GM19099 (cell line): ENCODE measurements around the gene CLTA.

Source experiments
- POLR2A ChIP-seq: IDR thresholded peaks from 3 replicates; pipeline ENCODE4 v1.6.1; 2011; ENCODE audit warnings: low read depth; ENCODE audit not compliant: insufficient read length; ENCODE audit errors: extremely low read depth

CLTA gene

DNA sequence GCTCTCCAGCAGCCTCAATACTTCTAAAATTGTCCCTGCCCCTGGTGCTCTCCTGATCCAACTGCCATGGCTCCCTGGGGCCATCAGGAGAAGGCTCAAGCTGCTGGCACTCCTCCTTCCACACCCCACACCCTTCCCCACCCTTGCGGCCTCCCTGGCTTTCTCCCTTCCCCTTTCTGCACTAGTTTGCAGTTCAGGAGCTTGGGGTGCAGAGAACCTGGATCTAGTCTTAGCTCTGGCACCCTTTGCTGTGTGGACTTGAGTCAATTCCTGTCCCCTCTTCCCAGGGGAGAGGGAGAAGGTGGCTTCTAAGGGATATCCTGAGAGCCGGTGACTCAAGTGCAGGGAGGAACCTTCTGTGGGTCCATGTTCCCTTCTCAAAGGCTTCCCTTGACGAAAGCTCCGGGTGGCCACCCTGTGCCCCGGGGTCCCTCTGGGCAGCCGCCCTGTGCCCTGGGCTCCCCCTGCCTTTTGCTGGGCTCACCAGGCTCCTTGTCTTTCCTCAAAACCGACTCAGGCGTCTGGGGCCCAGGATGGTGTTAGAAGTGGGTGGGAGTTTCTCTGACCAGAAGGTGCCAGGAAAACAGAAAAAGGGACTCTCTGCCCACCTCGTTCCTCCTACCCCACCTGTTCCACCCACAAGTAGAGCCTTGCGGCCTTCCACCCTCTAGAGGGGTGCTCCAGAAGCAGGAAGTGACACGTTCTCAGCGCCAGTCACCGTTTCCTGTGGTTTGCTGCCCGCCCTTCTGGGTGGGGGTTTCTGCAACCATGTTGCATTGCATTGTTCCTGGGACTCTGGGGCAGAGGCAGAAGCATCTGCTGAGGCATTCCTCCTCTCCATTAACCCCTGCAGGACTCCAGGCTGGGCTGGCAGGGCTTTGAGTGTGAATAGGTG lies 39.2 kb upstream of the CLTA start:
- TF ChIP-seq POLR2A = peak; percentile 64

DNA sequence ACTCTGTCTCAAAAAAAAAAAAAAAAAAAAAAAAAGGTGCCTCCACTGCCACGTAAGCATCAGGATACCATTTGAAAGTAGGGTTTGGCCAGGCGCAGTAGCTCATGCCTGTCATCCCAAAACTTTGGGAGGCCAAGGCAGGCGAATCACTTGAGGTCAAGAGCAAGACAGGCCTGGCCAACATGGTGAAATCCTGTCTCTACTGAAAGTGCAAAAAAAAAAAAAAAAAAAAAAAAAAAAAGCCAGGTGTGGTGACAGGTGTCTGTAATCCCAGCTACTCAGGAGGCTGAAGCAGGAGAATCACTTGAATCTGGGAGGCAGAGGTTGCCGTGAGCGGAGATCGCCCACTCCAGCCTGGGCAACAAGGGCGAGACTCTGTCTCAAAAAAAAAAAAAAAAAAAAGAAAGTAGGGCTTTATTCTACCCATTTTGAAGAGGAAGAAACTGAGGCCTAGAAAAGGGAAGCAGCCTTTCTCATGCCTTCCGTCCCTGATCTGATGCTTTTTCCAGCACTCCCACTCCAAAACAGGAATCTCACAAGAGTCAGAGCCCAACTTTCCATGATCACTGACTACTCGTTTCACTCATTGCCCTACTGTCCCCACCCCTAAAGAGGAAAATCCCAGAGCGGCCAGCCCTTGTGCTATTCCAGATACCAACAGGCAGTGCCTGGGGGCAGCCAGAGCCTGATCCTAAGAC lies 37.8 kb upstream of the CLTA start:
- TF ChIP-seq POLR2A = no peak

DNA sequence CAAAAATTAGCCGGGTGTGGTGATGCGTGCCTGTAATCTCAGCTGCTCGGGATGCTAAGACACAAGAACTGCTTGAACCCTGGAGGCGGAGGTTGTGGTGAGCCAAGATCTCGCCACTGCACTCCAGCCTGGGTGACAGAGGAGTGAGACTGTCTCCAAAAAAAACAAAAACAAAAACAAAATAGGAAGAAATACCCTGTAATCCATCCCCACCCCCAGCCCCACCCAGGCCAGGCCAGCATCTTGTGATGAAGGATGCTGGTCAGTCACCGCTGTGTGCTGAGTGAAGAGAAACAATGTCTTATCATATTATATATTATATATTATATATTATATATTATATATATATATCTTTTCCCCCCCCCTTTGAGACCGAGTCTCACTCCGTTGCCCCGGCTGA lies 37.0 kb upstream of the CLTA start:
- no peak for TF ChIP-seq POLR2A

DNA sequence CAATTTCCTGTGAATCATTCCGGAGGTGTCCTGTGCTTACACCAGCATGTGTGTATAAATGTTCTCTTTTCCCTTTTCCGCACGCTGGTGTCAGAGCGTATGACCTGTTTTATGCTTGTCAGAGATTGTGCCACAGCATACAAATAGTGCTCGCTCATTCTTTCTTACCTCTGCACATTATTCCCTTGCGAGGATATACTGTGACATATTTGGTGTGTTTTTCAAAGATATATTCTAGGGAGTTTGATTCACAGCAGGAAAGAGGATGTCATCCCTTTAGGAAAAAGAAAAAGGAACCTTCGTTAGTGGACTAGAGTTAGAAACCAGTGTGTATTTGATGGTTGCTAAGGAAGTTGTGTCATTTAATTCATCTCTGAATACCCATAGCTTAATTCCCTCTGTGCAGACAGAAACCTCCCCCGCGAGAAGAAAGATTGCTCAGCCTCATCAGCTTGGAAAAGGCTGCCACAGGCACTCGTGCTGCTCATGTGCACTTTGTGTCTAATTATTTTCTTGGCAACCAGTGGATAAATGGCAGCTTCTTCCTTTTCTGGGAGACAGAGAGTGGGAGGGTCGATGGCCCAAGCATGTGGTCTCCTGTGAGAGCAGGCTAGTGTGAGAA lies 36.3 kb upstream of the CLTA start:
- TF ChIP-seq POLR2A = no peak

DNA sequence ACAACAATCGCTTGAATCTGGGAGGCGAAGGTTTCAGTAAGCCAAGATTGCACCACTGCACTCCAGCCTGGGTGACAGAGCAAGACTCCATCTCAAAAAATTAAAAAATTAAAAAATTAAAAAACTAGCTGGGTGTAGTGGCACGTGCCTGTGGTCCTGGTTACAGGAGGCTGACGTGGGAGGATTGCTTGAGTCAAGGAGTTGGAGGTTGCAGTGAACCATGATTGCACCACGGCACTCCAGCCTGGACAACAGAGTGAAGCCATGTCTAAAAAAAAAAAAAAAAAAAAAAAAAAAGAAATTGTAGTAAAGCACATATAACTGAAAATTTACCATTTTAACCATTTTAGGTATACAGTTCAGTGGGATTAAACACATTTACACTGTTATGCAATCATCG lies 34.6 kb upstream of the CLTA start:
- TF ChIP-seq POLR2A = no peak

DNA sequence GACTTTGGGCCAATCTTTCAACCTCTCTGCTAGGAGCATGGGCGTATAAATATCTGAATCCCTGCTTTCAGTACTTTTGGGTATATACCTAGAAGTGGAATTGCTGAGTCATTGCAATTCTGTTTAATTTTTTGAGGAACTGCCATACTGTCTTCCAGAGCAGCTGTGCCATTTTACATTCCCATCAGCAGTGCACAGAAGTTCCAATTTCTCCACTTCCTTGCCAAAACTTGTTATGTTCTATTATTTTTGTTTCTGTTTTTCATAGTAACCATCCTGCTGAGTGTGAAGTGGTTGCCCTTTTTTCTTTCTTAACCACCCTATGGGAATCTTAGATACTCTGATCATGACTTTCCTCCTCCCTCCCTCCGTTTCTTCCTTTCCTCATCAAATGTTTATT lies 32.6 kb upstream of the CLTA start:
- no peak for TF ChIP-seq POLR2A

DNA sequence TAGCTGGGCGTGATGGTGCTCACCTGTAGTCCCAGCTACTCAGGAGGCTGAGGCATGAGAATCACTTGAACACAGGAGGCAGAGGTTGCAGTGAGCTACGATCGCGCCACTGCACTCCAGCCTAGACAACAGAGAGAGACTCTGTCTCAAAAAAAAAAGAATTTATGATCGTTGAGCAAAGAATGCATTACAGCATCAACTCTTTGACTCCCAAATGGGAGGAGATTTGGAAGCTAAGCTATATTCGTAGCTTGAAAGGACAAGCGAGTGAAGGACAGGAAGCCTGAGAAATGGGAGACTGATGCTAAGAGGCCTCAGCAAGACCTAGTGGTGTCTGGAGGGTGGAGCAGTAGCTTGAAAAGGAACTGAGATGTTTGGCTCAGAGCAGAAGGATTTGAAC lies 31.8 kb upstream of the CLTA start:
- TF ChIP-seq POLR2A = no peak

DNA sequence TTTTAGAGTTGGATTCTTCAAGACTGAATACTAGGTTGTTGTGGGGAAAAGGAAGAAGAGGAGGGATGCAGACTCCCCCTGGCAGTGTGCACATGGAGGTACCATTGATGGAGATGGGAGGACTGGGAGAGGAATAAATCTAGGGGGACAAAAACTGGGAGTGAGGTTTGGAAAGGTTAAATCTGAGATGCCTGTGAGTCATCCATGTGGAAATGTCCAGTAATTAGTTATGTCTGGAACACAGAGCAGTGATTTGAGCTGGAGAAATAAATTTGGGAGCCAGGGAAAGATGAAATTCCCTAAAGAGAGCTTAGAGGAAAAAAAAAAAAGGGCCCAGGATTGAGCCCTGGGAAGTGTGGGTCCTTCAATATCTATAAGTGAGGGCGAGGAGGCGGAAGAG lies 29.5 kb upstream of the CLTA start:
- no peak for TF ChIP-seq POLR2A

DNA sequence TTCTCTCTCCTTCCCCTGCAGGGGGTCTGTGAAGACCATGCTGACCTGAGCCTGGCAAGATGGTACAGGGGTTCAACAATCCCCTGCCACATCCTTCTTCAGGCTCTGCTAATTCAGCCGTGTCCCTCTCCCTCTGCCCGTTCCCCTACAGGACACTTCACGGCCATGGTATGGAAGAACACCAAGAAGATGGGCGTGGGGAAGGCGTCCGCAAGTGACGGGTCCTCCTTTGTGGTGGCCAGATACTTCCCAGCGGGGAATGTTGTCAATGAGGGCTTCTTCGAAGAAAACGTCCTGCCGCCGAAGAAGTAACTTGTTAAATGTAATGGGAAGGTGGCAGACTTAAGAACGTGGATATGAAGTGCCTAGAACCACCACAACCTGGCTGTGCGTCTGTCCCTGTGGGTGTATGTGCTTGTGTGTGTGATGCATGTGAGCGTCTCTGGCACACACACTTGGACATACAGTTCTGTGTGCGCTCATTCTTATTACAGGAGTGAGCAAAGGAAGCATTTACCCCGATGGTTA lies 28.4 kb upstream of the CLTA start:
- TF ChIP-seq POLR2A = no peak

DNA sequence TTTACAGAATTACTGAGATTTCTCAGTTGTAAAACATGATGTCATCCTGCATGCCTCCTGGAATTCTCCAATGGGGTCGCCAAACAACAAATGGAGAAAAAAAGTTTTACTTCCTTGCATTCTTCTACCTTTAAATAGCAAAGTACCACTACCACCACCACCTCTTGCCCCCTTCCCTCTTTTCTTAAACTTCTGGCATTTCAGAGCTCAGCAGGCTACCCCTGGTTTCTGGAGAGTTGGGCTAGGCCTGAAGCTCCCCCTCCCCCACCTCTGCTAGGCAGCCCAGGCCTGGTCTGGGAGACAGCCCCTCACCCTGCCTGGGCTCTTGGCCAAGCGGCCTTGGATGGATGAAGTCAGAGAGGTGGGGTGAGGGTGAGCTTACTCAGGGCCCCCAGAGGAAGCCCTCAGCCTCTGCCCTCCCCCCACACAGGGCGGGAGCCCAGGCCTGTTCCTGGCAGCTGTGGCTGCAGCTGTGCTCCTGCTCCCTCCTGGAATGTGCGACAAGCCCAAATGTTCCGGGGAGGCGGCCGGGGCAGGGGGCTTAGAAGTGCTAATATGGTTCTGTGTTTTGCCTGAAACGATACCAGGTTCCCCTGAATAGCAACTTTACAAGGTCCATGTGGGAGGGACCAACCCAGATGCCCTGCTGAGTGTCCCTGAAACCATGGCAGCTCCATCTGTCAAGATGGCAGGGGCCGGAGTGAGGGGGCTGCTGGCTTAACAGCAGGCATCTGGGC lies 27.5 kb upstream of the CLTA start:
- TF ChIP-seq POLR2A = no peak

DNA sequence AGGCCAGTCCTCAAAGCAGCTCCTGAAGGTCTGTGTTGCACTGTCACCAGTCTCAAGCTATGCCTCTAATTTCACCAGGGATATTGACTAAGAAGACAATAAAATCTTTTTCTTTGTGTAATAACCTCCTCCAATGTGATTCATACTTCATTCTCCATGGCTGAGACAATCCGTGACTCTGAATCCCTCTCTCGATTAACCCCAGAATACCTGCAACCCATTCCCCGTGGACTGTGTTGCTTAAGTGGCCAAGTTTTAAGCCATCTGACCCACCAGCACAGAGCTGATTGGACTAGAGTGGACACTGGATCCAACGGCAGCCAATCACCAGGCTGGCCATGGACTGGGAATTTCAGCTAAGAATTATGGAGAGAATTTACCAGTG lies 26.9 kb upstream of the CLTA start:
- TF ChIP-seq POLR2A = no peak

DNA sequence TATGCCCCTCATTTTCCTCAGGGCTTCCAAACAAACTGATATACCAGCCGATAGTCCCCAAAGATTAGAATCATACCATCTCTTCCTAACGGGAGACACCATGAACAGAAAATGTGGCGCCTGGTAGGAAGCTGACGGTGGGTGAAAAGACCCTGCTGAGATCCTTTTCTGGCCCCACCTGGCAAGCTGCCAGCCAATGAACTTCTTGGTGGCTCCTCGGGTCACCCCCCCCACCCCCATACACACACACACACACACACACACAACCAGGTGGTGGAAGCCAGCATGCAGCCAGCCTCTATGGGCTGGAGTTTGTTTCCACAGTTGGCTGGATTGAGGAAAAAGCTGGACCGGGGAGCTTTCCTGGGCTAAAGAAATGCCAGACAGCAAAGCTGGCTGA lies 26.3 kb upstream of the CLTA start:
- no peak for TF ChIP-seq POLR2A

DNA sequence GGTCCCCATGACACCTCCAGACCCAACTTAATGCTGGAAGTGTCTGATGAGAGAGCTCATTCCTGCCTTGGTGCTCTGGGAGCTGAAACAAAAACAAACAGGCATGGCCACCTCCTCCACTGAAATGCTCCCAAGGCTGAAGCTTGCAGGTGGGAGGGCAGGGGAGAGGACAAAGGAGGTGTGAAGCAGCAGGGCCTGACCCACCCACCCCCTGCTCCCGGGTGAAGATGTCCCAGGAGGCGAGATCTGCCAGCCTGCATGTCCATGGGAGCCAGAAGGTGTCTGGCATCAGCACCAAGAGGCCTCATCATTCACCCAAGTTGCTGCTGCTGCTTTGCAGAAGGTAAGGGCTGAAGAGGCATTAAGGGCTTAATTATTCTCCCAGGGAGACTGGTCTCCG lies 25.7 kb upstream of the CLTA start:
- no peak for TF ChIP-seq POLR2A

DNA sequence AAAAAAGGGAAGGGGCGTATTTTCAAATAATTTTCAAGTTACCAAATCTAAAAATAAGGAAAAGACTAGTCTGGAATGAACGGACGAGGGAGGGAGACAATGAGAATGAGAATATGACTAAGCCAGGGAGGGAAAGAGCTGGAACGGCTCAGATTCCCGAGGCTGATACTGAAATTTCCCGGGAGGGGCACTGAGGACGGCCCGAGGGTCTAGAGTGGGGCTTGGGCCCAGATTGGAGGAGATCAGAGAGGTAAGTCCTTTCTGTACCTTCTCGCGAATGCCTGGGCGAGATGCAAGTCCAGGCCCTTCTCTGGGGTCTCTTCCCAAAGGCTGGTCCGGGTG lies 24.9 kb upstream of the CLTA start:
- no peak for TF ChIP-seq POLR2A
